IMR-90 (cell line): ENCODE data around the gene AGAP1. TPM values are rescaled to one million over a fixed set of nuclear protein-coding genes. Genes with fewer than 3 reads are reported as not detected.

Source experiments
- ATAC-seq: fragments of 200-7000 bp; cut with Tn5 transposase; 2 replicates; pipeline ENCODE4 v1.9.1; 2020; ENCODE audit warnings: low read depth, mild to moderate bottlenecking, moderate library complexity
- BruUV-seq: library from RNA; stranded (reverse); fragments of 400-500 nt; replicated peaks from 2 replicates; lab custom pipeline; 2021; lab: Mats Ljungman, UMichigan
- CTCF ChIA-PET: fragments of 300-600 bp; formaldehyde crosslinking; extraction: SDS; loops from one replicate; lab custom pipeline; 2021; ENCODE audit warnings: antibody characterized with exemption; lab: Yijun Ruan, JAX
- POLR2A ChIA-PET: fragments of 300-600 bp; sonication (Branson Sonifier 250); formaldehyde crosslinking; loops from one replicate; lab custom pipeline; 2022; ENCODE audit warnings: antibody characterized with exemption; ENCODE audit not compliant: unreplicated experiment; lab: Charles Lee
- DNase-seq: peaks from one replicate; pipeline ENCODE4 v3.0.0; 2013
- H2AFZ ChIP-seq: replicated peaks from 2 replicates; pipeline ENCODE3; 2013; ENCODE audit warnings: low read length, mild to moderate bottlenecking; ENCODE audit not compliant: poor library complexity
- H2AK5ac ChIP-seq: 2 replicates; pipeline ENCODE4 v1.6.1; 2013; ENCODE audit warnings: low read depth, low read length, inconsistent platforms
- H2AK9ac ChIP-seq: replicated peaks from 2 replicates; pipeline ENCODE3; 2013; ENCODE audit warnings: mild to moderate bottlenecking, low read depth, low read length, moderate library complexity; ENCODE audit not compliant: poor library complexity
- H2BK120ac ChIP-seq: 2 replicates; pipeline ENCODE4 v1.6.1; 2013; ENCODE audit warnings: low read depth, low read length, inconsistent platforms
- H2BK15ac ChIP-seq: 3 replicates; pipeline ENCODE4 v1.6.1; 2013; ENCODE audit warnings: low read depth, low read length, inconsistent platforms
- H2BK20ac ChIP-seq: 2 replicates; pipeline ENCODE4 v1.6.1; 2013; ENCODE audit warnings: low read depth, mild to moderate bottlenecking, inconsistent platforms, low read length, moderate library complexity
- H2BK5ac ChIP-seq: 2 replicates; pipeline ENCODE4 v1.6.1; 2013; ENCODE audit warnings: mild to moderate bottlenecking, low read depth, low read length, inconsistent platforms; ENCODE audit not compliant: poor library complexity, severe bottlenecking
- H3K14ac ChIP-seq: replicated peaks from 2 replicates; pipeline ENCODE4 v1.6.1; 2013; ENCODE audit warnings: low read depth, low read length, inconsistent platforms
- H3K18ac ChIP-seq: 2 replicates; pipeline ENCODE4 v1.6.1; 2013; ENCODE audit warnings: low read depth, low read length, control low read depth
- H3K23ac ChIP-seq: 2 replicates; pipeline ENCODE4 v1.6.1; 2013; ENCODE audit warnings: low read depth, low read length, inconsistent platforms
- H3K27ac ChIP-seq: 2 replicates; pipeline ENCODE4 v1.5.1; 2013; ENCODE audit warnings: mild to moderate bottlenecking, control low read depth, low read length; ENCODE audit not compliant: insufficient read depth
- H3K27me3 ChIP-seq: 2 replicates; pipeline ENCODE4 v1.6.1; 2013; ENCODE audit warnings: low read length; ENCODE audit not compliant: control insufficient read depth, insufficient read depth
- H3K36me3 ChIP-seq: 2 replicates; pipeline ENCODE4 v1.6.1; 2013; ENCODE audit warnings: low read length, mixed read lengths; ENCODE audit not compliant: control insufficient read depth, insufficient read depth
- H3K4ac ChIP-seq: 2 replicates; pipeline ENCODE4 v1.6.1; 2013; ENCODE audit warnings: low read depth, low read length, inconsistent platforms
- H3K4me1 ChIP-seq: 2 replicates; pipeline ENCODE4 v1.6.1; 2013; ENCODE audit warnings: low read length, mixed read lengths; ENCODE audit not compliant: control insufficient read depth, insufficient read depth
- H3K4me2 ChIP-seq: 2 replicates; pipeline ENCODE4 v1.6.1; 2013; ENCODE audit warnings: low read depth, mild to moderate bottlenecking, control low read depth, low read length, moderate library complexity
- H3K4me3 ChIP-seq: 2 replicates; pipeline ENCODE4 v1.5.1; 2013; ENCODE audit warnings: low read depth, mild to moderate bottlenecking, control low read depth, low read length, moderate library complexity; ENCODE audit not compliant: insufficient read depth
- H3K56ac ChIP-seq: 2 replicates; pipeline ENCODE4 v1.6.1; 2013; ENCODE audit warnings: low read length, inconsistent platforms; ENCODE audit not compliant: insufficient read depth; ENCODE audit errors: extremely low read depth
- H3K79me1 ChIP-seq, 2 experiments: 2 replicates each; pipeline ENCODE4 v1.6.1; 2013; ENCODE audit warnings: low read length in 2 of 2, inconsistent platforms in 1 of 2, low read depth in 1 of 2
- H3K9ac ChIP-seq: 2 replicates; pipeline ENCODE4 v1.6.1; 2013; ENCODE audit warnings: low read depth, low read length, control low read depth
- H3K9me1 ChIP-seq: 2 replicates; pipeline ENCODE4 v1.6.1; 2013; ENCODE audit warnings: low read length, inconsistent platforms; ENCODE audit not compliant: insufficient read depth
- H3K9me3 ChIP-seq: 2 replicates; pipeline ENCODE4 v1.6.1; 2013; ENCODE audit warnings: low read length; ENCODE audit not compliant: control insufficient read depth, insufficient read depth
- H4K20me1 ChIP-seq: 2 replicates; pipeline ENCODE4 v1.6.1; 2013; ENCODE audit warnings: low read length, inconsistent platforms; ENCODE audit not compliant: insufficient read depth
- H4K5ac ChIP-seq: 2 replicates; pipeline ENCODE4 v1.6.1; 2013; ENCODE audit warnings: mild to moderate bottlenecking, low read depth, low read length, control low read depth
- H4K8ac ChIP-seq, 2 experiments: 2 replicates each; pipeline ENCODE4 v1.6.1; 2013; ENCODE audit warnings: low read depth in 2 of 2, low read length in 2 of 2, control low read depth in 1 of 2, inconsistent platforms in 1 of 2
- H4K91ac ChIP-seq: 2 replicates; pipeline ENCODE4 v1.6.1; 2013; ENCODE audit warnings: low read depth, low read length, inconsistent platforms; ENCODE audit not compliant: insufficient read depth
- BHLHE40 ChIP-seq: fragments of 150-350 bp; IDR thresholded peaks from 2 replicates; pipeline ENCODE4 v1.6.1; 2016; ENCODE audit warnings: mild to moderate bottlenecking, low read depth, low read length
- CEBPB ChIP-seq: IDR thresholded peaks from 2 replicates; pipeline ENCODE4 v1.6.1; 2012; ENCODE audit warnings: low read depth, low read length, improper control_type of control experiment
- CHD1 ChIP-seq: IDR thresholded peaks from 2 replicates; pipeline ENCODE4 v1.6.1; 2012; ENCODE audit warnings: low read depth, low read length, improper control_type of control experiment
- CTCF ChIP-seq: conservative IDR thresholded peaks from 2 replicates; pipeline ENCODE4 v1.5.1; 2012; ENCODE audit warnings: mild to moderate bottlenecking, low read depth, low read length, improper control_type of control experiment
- ELK1 ChIP-seq: fragments of 150-350 bp; IDR thresholded peaks from 2 replicates; pipeline ENCODE4 v1.6.1; 2016; ENCODE audit warnings: low read depth, mild to moderate bottlenecking, low read length, moderate library complexity, borderline replicate concordance
- FOS ChIP-seq: fragments of 150-350 bp; IDR thresholded peaks from 2 replicates; pipeline ENCODE4 v1.6.1; 2016; ENCODE audit warnings: low read depth, low read length
- MAFK ChIP-seq: IDR thresholded peaks from 2 replicates; pipeline ENCODE4 v1.6.1; 2012; ENCODE audit warnings: low read depth, low read length, improper control_type of control experiment
- MAZ ChIP-seq: IDR thresholded peaks from 2 replicates; pipeline ENCODE4 v1.6.1; 2012; ENCODE audit warnings: low read depth, mild to moderate bottlenecking, low read length, improper control_type of control experiment, moderate library complexity, borderline replicate concordance
- MXI1 ChIP-seq: IDR thresholded peaks from 2 replicates; pipeline ENCODE4 v1.6.1; 2012; ENCODE audit warnings: low read depth, mild to moderate bottlenecking, low read length, moderate library complexity, borderline replicate concordance
- NFE2L2 ChIP-seq: fragments of 150-350 bp; IDR thresholded peaks from 2 replicates; pipeline ENCODE4 v1.6.1; 2016; ENCODE audit warnings: low read depth, mild to moderate bottlenecking, low read length
- RAD21 ChIP-seq: IDR thresholded peaks from 2 replicates; pipeline ENCODE4 v1.6.1; 2012; ENCODE audit warnings: low read length, improper control_type of control experiment
- RFX5 ChIP-seq: IDR thresholded peaks from 2 replicates; pipeline ENCODE4 v1.8.0; 2012; ENCODE audit warnings: low read depth, mild to moderate bottlenecking, low read length, moderate library complexity
- SMC3 ChIP-seq: fragments of 150-350 bp; IDR thresholded peaks from 2 replicates; pipeline ENCODE4 v1.6.1; 2016; ENCODE audit warnings: low read depth, mild to moderate bottlenecking, antibody characterized with exemption, low read length, moderate library complexity
- USF2 ChIP-seq: fragments of 150-350 bp; IDR thresholded peaks from 2 replicates; pipeline ENCODE4 v1.6.1; 2017; ENCODE audit warnings: mild to moderate bottlenecking, antibody characterized with exemption, low read length, low read depth
- WGBS, 2 experiments: methylation state at CpG; one replicate each; pipeline versions ENCODE4 v1.1.5 to v1.1.7; 2013; ENCODE audit warnings: missing lambda C conversion rate in 2 of 2; ENCODE audit not compliant: insufficient read length in 1 of 2; ENCODE audit errors: extremely low coverage in 2 of 2; 5-methylcytosine and 5-hydroxymethylcytosine counted together
- dilution Hi-C: fragments of 300-500 bp; cut with HindIII; formaldehyde crosslinking; loops from one replicate; pipeline ENCODE4 v1.14.3; 2018; ENCODE audit warnings: low sequenced_read_pairs; ENCODE audit not compliant: unreplicated experiment
- in situ Hi-C: fragments of 300-500 bp; cut with MboI; formaldehyde crosslinking; loops from 3 replicates; pipeline ENCODE4 v1.14.3; 2019; ENCODE audit warnings: low sequenced_read_pairs, inconsistent platforms, mixed read lengths
- intact Hi-C: fragments of 100-400 bp; cut with micrococcal nuclease; formaldehyde crosslinking; loops from 2 replicates; pipeline ENCODE4 v1.10.0; 2022
- polyA plus RNA-seq, 3 experiments: library from polyadenylated mRNA; depleted of rRNA; stranded (reverse); fragments of >200 nt; gene quantifications; 2 replicates each; pipeline ENCODE4 v1.2.3, GENCODE V29; 2012; ENCODE audit warnings: low replicate concordance in 1 of 3
- total RNA-seq: library from RNA; depleted of rRNA; stranded (reverse); fragments of >200 nt; gene quantifications from 2 replicates; pipeline ENCODE4 v1.2.3, GENCODE V29; 2012

Gene AGAP1
- total and polyA plus RNA-seq, 2 of the 4 experiments (the other 2 are of a cell fraction), result 15.1 to 16.4 TPM

GRCh38 chr2:235677937-235678336 lies 184.1 kb downstream of the AGAP1 start:
- Histone ChIP-seq H2AK9ac (no peak overlapping the region), H3K4me2 (no peak overlapping the region), H3K9ac (no peak overlapping the region), H2BK120ac (no peak overlapping the region), H2AFZ (no peak overlapping the region), H3K27ac (no peak overlapping the region), H3K4me1 (peaks cover 5% of the 10 kb centered on the region), H3K9me1 (no peaks in the 10 kb centered on the region), H3K4me3 (no peak overlapping the region), H3K9me3 (no peaks in the 10 kb centered on the region), H3K79me1 (peaks cover 27 to 54% of the 10 kb centered on the region in 2 experiments), H2BK20ac (no peak overlapping the region), H3K18ac (no peak overlapping the region), H3K14ac (no peak overlapping the region), H3K36me3 (no peaks in the 10 kb centered on the region), H4K8ac (no peak overlapping the region), H3K4ac (no peak overlapping the region), H2BK5ac (no peak overlapping the region), H2BK15ac (no peak overlapping the region), H4K91ac (no peak overlapping the region), H3K56ac (no peak overlapping the region), H3K23ac (no peak overlapping the region), H4K5ac (no peak overlapping the region), H4K20me1 (peaks cover 69% of the 10 kb centered on the region), H2AK5ac (no peak overlapping the region), H3K27me3 (no peaks in the 10 kb centered on the region)
- intact Hi-C loops, result no loop called here
- no CpG with 5 or more reads among the region's 11 CpGs for WGBS, 2 experiments
- in situ Hi-C loops, result loop anchor here (10.0 kb wide), 1 partner anchor 543 kb away; no protein-coding TSS in a partner anchor
- POLR2A ChIA-PET, result interaction anchor here (0.6 kb wide), 1 partner anchor 1765 kb away, joined by 4 read pairs; no protein-coding TSS in a partner anchor
- CTCF ChIA-PET, result no interaction called here
- ATAC-seq (no peak), DNase-seq (no peak)
- dilution Hi-C loops, result no loop called here
- no TSS peak for BruUV-seq
- TF ChIP-seq CEBPB (no peak), NFE2L2 (no peak), ELK1 (no peak), CTCF (no peak), CHD1 (no peak), RAD21 (no peak), MAZ (no peak), BHLHE40 (no peak), RFX5 (no peak), USF2 (no peak), FOS (no peak), MXI1 (no peak), SMC3 (no peak), MAFK (no peak)
